ENCODE measurements around the gene APCDD1L.

The APCDD1L gene

GRCh38 chr20:58471193-58472164 is 43.7 kb downstream of the APCDD1L start:
- H3K4me2 ChIP-seq (ENCODE audit: low read depth, low read length, poor library complexity, severe bottlenecking), result no peak overlapping the region
- H3K79me2 ChIP-seq (ENCODE audit: insufficient read depth, low read length), result no peaks in the 10 kb centered on the region
- no peaks in the 10 kb centered on the region for H3F3A ChIP-seq (ENCODE audit: low read depth)
- TF ChIP-seq EZH2phosphoT487 (IDR thresholded peaks at IDR 0.05; ENCODE audit: borderline replicate concordance), result no peak
- TF ChIP-seq, protein P1, sequence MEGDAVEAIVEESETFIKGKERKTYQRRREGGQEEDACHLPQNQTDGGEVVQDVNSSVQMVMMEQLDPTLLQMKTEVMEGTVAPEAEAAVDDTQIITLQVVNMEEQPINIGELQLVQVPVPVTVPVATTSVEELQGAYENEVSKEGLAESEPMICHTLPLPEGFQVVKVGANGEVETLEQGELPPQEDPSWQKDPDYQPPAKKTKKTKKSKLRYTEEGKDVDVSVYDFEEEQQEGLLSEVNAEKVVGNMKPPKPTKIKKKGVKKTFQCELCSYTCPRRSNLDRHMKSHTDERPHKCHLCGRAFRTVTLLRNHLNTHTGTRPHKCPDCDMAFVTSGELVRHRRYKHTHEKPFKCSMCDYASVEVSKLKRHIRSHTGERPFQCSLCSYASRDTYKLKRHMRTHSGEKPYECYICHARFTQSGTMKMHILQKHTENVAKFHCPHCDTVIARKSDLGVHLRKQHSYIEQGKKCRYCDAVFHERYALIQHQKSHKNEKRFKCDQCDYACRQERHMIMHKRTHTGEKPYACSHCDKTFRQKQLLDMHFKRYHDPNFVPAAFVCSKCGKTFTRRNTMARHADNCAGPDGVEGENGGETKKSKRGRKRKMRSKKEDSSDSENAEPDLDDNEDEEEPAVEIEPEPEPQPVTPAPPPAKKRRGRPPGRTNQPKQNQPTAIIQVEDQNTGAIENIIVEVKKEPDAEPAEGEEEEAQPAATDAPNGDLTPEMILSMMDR (conservative IDR thresholded peaks at IDR 0.05; ENCODE audit: low read length), result no peak
- no peak overlapping the region for H3K9ac ChIP-seq (ENCODE audit: low read depth, low read length, poor library complexity, severe bottlenecking)
- no peak overlapping the region for H3K4me3 ChIP-seq (ENCODE audit: low read length, poor library complexity, severe bottlenecking)
- H3K27me3 ChIP-seq (ENCODE audit: insufficient read depth, low read length, poor library complexity, severe bottlenecking), result no peaks in the 10 kb centered on the region
- H4K20me1 ChIP-seq (ENCODE audit: insufficient read depth, low read length, poor library complexity, severe bottlenecking), result no peaks in the 10 kb centered on the region
- H3K4me1 ChIP-seq (ENCODE audit: insufficient read depth, low read length, poor library complexity, severe bottlenecking), result no peaks in the 10 kb centered on the region
- no peak overlapping the region for H2AFZ ChIP-seq (ENCODE audit: low read length)
- H3K9me3 ChIP-seq (ENCODE audit: insufficient read depth, low read depth, low read length), result no peaks in the 10 kb centered on the region
- no peaks in the 10 kb centered on the region for H3K36me3 ChIP-seq (ENCODE audit: insufficient read depth, low read length)
- H3K9me2 ChIP-seq (replicated peaks; ENCODE audit: low read depth, low read length), result no peaks in the 10 kb centered on the region

- Histone ChIP-seq H3K4me1 (ENCODE audit: insufficient read depth, low read length, poor library complexity, severe bottlenecking) (no peaks in the 10 kb centered on the region), H3K9me2 (replicated peaks; ENCODE audit: low read depth, low read length) (no peaks in the 10 kb centered on the region), H3K9me3 (ENCODE audit: insufficient read depth, low read depth, low read length) (no peaks in the 10 kb centered on the region), H3K27me3 (ENCODE audit: insufficient read depth, low read length, poor library complexity, severe bottlenecking) (no peaks in the 10 kb centered on the region), H3K36me3 (ENCODE audit: insufficient read depth, low read length) (no peaks in the 10 kb centered on the region), H2AFZ (ENCODE audit: low read length) (no peak overlapping the region), H3K4me3 (ENCODE audit: low read length, poor library complexity, severe bottlenecking) (no peak overlapping the region), H3K79me2 (ENCODE audit: insufficient read depth, low read length) (no peaks in the 10 kb centered on the region), H3K9ac (ENCODE audit: low read depth, low read length, poor library complexity, severe bottlenecking) (no peak overlapping the region), H3K4me2 (ENCODE audit: low read depth, low read length, poor library complexity, severe bottlenecking) (no peak overlapping the region), H3F3A (ENCODE audit: low read depth) (no peaks in the 10 kb centered on the region), H4K20me1 (ENCODE audit: insufficient read depth, low read length, poor library complexity, severe bottlenecking) (no peaks in the 10 kb centered on the region)
- TF ChIP-seq, protein P1 (conservative IDR thresholded peaks at IDR 0.05; ENCODE audit: low read length), result no peak
- TF ChIP-seq EZH2phosphoT487 (IDR thresholded peaks at IDR 0.05; ENCODE audit: borderline replicate concordance), result no peak
Observed at GRCh38 chr20:58470336-58471192, 44.6 kb downstream of the APCDD1L start.

- H3F3A ChIP-seq (ENCODE audit: low read depth), result no peaks in the 10 kb centered on the region
- no peak overlapping the region for H3K4me2 ChIP-seq (ENCODE audit: low read depth, low read length, poor library complexity, severe bottlenecking)
- TF ChIP-seq EZH2phosphoT487 (IDR thresholded peaks at IDR 0.05; ENCODE audit: borderline replicate concordance), result no peak
- TF ChIP-seq, protein P1 (conservative IDR thresholded peaks at IDR 0.05; ENCODE audit: low read length), result no peak
- H2AFZ ChIP-seq (ENCODE audit: low read length), result no peak overlapping the region
- no peak overlapping the region for H3K4me3 ChIP-seq (ENCODE audit: low read length, poor library complexity, severe bottlenecking)
- no peaks in the 10 kb centered on the region for H3K79me2 ChIP-seq (ENCODE audit: insufficient read depth, low read length)
- H3K9ac ChIP-seq (ENCODE audit: low read depth, low read length, poor library complexity, severe bottlenecking), result no peak overlapping the region
- H3K27me3 ChIP-seq (ENCODE audit: insufficient read depth, low read length, poor library complexity, severe bottlenecking), result no peaks in the 10 kb centered on the region
- no peaks in the 10 kb centered on the region for H3K9me2 ChIP-seq (replicated peaks; ENCODE audit: low read depth, low read length)
- no peaks in the 10 kb centered on the region for H4K20me1 ChIP-seq (ENCODE audit: insufficient read depth, low read length, poor library complexity, severe bottlenecking)
- H3K4me1 ChIP-seq (ENCODE audit: insufficient read depth, low read length, poor library complexity, severe bottlenecking), result no peaks in the 10 kb centered on the region
- H3K36me3 ChIP-seq (ENCODE audit: insufficient read depth, low read length), result no peaks in the 10 kb centered on the region
- no peaks in the 10 kb centered on the region for H3K9me3 ChIP-seq (ENCODE audit: insufficient read depth, low read depth, low read length)
Observed at GRCh38 chr20:58469616-58470015, 45.6 kb downstream of the APCDD1L start.

Measured in Loucy (cell line).